A549 (cell line): Measurements from ENCODE around the gene COG8. TPM values are rescaled to one million over a fixed set of nuclear protein-coding genes. Genes with fewer than 3 reads are reported as not detected.

Source experiments
- ATAC-seq, 2 experiments: fragments of 200-7000 bp in 1 of 2; fragments of >200 bp in 1 of 2; cut with Nextera tagmentation in 1 of 2; cut with Tn5 transposase in 1 of 2; 3 replicates each; pipeline versions ENCODE4 v1.8.0 to v1.9.1; 2018 to 2020; ENCODE audit warnings: mild to moderate bottlenecking in 1 of 2, moderate library complexity in 1 of 2
- CTCF ChIA-PET: fragments of 300-600 bp; sonication (Branson Sonifier 250); formaldehyde crosslinking; extraction: SDS; loops from one replicate; lab custom pipeline; 2021; ENCODE audit warnings: antibody characterized with exemption, inconsistent platforms; lab: Yijun Ruan, JAX
- POLR2A ChIA-PET: fragments of 350-600 bp; formaldehyde crosslinking; extraction: SDS; loops from one replicate; lab custom pipeline; 2021; ENCODE audit warnings: antibody characterized with exemption, inconsistent platforms; lab: Yijun Ruan, JAX
- DNase-seq, 2 experiments: peaks; one replicate each; pipeline versions ENCODE4 v3.0.0 to v3.0.0-alpha.2; 2011 to 2016; ENCODE audit warnings: low read depth in 1 of 2, low spot score in 1 of 2
- FAIRE-seq: peaks from 2 replicates; lab custom pipeline; 2011; peaks lifted over from hg19 to GRCh38; lab: Jason Lieb, UNC
- H3K27ac ChIP-seq, 2 experiments: fragments of >200 bp; sonication (Bioruptor Twin); formaldehyde crosslinking; 3 replicates each; pipeline ENCODE4 v1.5.1; 2016 to 2017
- H3K4me1 ChIP-seq: fragments of >200 bp; sonication (Bioruptor Twin); formaldehyde crosslinking; 3 replicates; pipeline ENCODE4 v1.6.1; 2016
- H3K4me2 ChIP-seq: fragments of >200 bp; sonication (Bioruptor Twin); formaldehyde crosslinking; 3 replicates; pipeline ENCODE4 v1.6.1; 2016
- H3K4me3 ChIP-seq: fragments of >200 bp; sonication (Bioruptor Twin); formaldehyde crosslinking; 3 replicates; pipeline ENCODE4 v1.5.1; 2016
- H3K9me3 ChIP-seq: fragments of >200 bp; sonication (Bioruptor Twin); formaldehyde crosslinking; 3 replicates; pipeline ENCODE4 v1.6.1; 2016
- CBX2 ChIP-seq: fragments of 200-600 bp; sonication (generic); IDR thresholded peaks from 2 replicates; pipeline ENCODE4 v1.6.1; 2016; ENCODE audit warnings: low read depth, mild to moderate bottlenecking, borderline replicate concordance
- CBX8 ChIP-seq: fragments of 200-600 bp; sonication (generic); IDR thresholded peaks from 2 replicates; pipeline ENCODE4 v1.6.1; 2016
- CHD2 ChIP-seq: fragments of 150-350 bp; IDR thresholded peaks from 2 replicates; pipeline ENCODE4 v1.6.1; 2014; ENCODE audit warnings: low read length; ENCODE audit not compliant: partially characterized antibody
- EHF ChIP-seq: fragments of 250-450 bp; sonication (Bioruptor Pico); IDR thresholded peaks from 2 replicates; pipeline ENCODE4 v1.5.0; 2020; ENCODE audit warnings: mild to moderate bottlenecking
- EP300 ChIP-seq, 2 experiments: fragments of >200 bp; sonication (Bioruptor Twin); formaldehyde crosslinking; IDR thresholded peaks; 2 replicates in 1 of 2; 3 replicates in 1 of 2; pipeline ENCODE4 v1.6.1; 2016 to 2017
- FOXS1 ChIP-seq: fragments of 250-450 bp; sonication (Bioruptor Pico); IDR thresholded peaks from 2 replicates; pipeline ENCODE4 v1.5.0; 2020; ENCODE audit warnings: mild to moderate bottlenecking, moderate library complexity
- HEYL ChIP-seq: fragments of 250-450 bp; sonication (Bioruptor Pico); IDR thresholded peaks from 2 replicates; pipeline ENCODE4 v1.8.0; 2021; ENCODE audit warnings: mild to moderate bottlenecking, moderate library complexity
- HOXB13 ChIP-seq: fragments of 250-450 bp; sonication (Bioruptor Pico); IDR thresholded peaks from 2 replicates; pipeline ENCODE4 v1.5.0; 2020; ENCODE audit warnings: low read depth, mild to moderate bottlenecking, moderate library complexity
- JUN ChIP-seq, 2 experiments: fragments of >200 bp; sonication (Bioruptor Twin); formaldehyde crosslinking; IDR thresholded peaks; 2 replicates in 1 of 2; 3 replicates in 1 of 2; pipeline ENCODE4 v1.6.1; 2016 to 2017
- KDM5A ChIP-seq: fragments of 200-600 bp; sonication (generic); IDR thresholded peaks from 2 replicates; pipeline ENCODE4 v1.6.1; 2016; ENCODE audit warnings: antibody characterized with exemption, mild to moderate bottlenecking
- MYC ChIP-seq: IDR thresholded peaks from 2 replicates; pipeline ENCODE4 v1.6.1; 2012; ENCODE audit warnings: mild to moderate bottlenecking, inconsistent platforms, low read length, improper control_type of control experiment, borderline replicate concordance
- NPAS2 ChIP-seq: fragments of 250-450 bp; sonication (Bioruptor Pico); IDR thresholded peaks from 2 replicates; pipeline ENCODE4 v1.8.0; 2022; ENCODE audit warnings: mild to moderate bottlenecking, moderate library complexity, borderline replicate concordance
- PHF8 ChIP-seq: fragments of 200-600 bp; sonication (generic); IDR thresholded peaks from 2 replicates; pipeline ENCODE4 v1.6.1; 2016; ENCODE audit warnings: low read depth, mild to moderate bottlenecking, antibody characterized with exemption, moderate library complexity, borderline replicate concordance
- POLR2A ChIP-seq: IDR thresholded peaks from 2 replicates; pipeline ENCODE4 v1.6.1; 2012; ENCODE audit warnings: mild to moderate bottlenecking, low read length
- POLR2AphosphoS2 ChIP-seq: conservative IDR thresholded peaks from 2 replicates; pipeline ENCODE4 v1.6.1; 2012; ENCODE audit warnings: low read length, improper control_type of control experiment, inconsistent platforms
- RAD21 ChIP-seq, 2 experiments: fragments of >200 bp in 1 of 2; sonication (Bioruptor Twin) in 1 of 2; formaldehyde crosslinking in 1 of 2; IDR thresholded peaks in 1 of 2; conservative IDR thresholded peaks in 1 of 2; 2 replicates in 1 of 2; 3 replicates in 1 of 2; pipeline ENCODE4 v1.6.1; 2012 to 2018; ENCODE audit warnings: inconsistent platforms in 1 of 2
- RCOR1 ChIP-seq: fragments of 150-350 bp; IDR thresholded peaks from 2 replicates; pipeline ENCODE4 v1.6.1; 2014; ENCODE audit warnings: antibody characterized with exemption, low read length, low read depth
- SMC3 ChIP-seq: fragments of >200 bp; sonication (Bioruptor Twin); formaldehyde crosslinking; IDR thresholded peaks from 3 replicates; pipeline ENCODE4 v1.6.1; 2018; ENCODE audit warnings: inconsistent platforms
- TFCP2L1 ChIP-seq: fragments of 250-450 bp; sonication (Bioruptor Pico); IDR thresholded peaks from 2 replicates; pipeline ENCODE4 v1.5.0; 2021; ENCODE audit warnings: mild to moderate bottlenecking
- TP53 ChIP-seq: fragments of 250-450 bp; sonication (Bioruptor Pico); IDR thresholded peaks from 2 replicates; pipeline ENCODE4 v1.5.0; 2021; ENCODE audit warnings: mild to moderate bottlenecking, moderate library complexity
- WGBS: methylation state at CpG from one replicate; pipeline ENCODE4 v1.1.6; 2017; ENCODE audit errors: missing lambda C conversion rate; 5-methylcytosine and 5-hydroxymethylcytosine counted together
- polyA plus RNA-seq, 4 experiments: library from polyadenylated mRNA; depleted of rRNA in 3 of 4; stranded (reverse); fragments of >200 nt; fragmentation: RNase III in 1 of 4; extraction: RNeasy Plus Mini Kit Qiagen cat#74134 plus additional on column Dnase treatment in 1 of 4; gene quantifications; 2 replicates in 3 of 4; 3 replicates in 1 of 4; pipeline ENCODE4 v1.2.3, GENCODE V29; 2011 to 2017
- TF ChIP-seq, protein P1 (sequence below): fragments of 250-450 bp; sonication (Bioruptor Pico); IDR thresholded peaks from 2 replicates; pipeline ENCODE4 v1.5.0; 2020; ENCODE audit warnings: low read depth, mild to moderate bottlenecking, moderate library complexity
- TF ChIP-seq, protein P2 (sequence below): fragments of 250-450 bp; sonication (Bioruptor Pico); IDR thresholded peaks from 2 replicates; pipeline ENCODE4 v1.5.0; 2021; ENCODE audit warnings: mild to moderate bottlenecking, moderate library complexity, borderline replicate concordance
- TF ChIP-seq, protein P3 (sequence below): fragments of >200 bp; sonication (Bioruptor Twin); formaldehyde crosslinking; IDR thresholded peaks from 3 replicates; pipeline ENCODE4 v1.5.1; 2016
- TF ChIP-seq, protein P4 (sequence below): IDR thresholded peaks from 2 replicates; pipeline ENCODE4 v1.6.1; 2012; ENCODE audit warnings: low read depth, borderline replicate concordance
- TF ChIP-seq, protein P5 (sequence below): fragments of >200 bp; sonication (Bioruptor Twin); formaldehyde crosslinking; IDR thresholded peaks from 2 replicates; pipeline ENCODE4 v1.6.1; 2016
- TF ChIP-seq, protein P6 (sequence below): IDR thresholded peaks from 2 replicates; pipeline ENCODE4 v1.6.1; 2012
- TF ChIP-seq, protein P7 (sequence below): IDR thresholded peaks from 2 replicates; pipeline ENCODE4 v1.6.1; 2012

The COG8 gene
- polyA plus RNA-seq, 2 of the 4 experiments (the other 2 are of a cell fraction) = 21.4 to 24.3 TPM

DNA sequence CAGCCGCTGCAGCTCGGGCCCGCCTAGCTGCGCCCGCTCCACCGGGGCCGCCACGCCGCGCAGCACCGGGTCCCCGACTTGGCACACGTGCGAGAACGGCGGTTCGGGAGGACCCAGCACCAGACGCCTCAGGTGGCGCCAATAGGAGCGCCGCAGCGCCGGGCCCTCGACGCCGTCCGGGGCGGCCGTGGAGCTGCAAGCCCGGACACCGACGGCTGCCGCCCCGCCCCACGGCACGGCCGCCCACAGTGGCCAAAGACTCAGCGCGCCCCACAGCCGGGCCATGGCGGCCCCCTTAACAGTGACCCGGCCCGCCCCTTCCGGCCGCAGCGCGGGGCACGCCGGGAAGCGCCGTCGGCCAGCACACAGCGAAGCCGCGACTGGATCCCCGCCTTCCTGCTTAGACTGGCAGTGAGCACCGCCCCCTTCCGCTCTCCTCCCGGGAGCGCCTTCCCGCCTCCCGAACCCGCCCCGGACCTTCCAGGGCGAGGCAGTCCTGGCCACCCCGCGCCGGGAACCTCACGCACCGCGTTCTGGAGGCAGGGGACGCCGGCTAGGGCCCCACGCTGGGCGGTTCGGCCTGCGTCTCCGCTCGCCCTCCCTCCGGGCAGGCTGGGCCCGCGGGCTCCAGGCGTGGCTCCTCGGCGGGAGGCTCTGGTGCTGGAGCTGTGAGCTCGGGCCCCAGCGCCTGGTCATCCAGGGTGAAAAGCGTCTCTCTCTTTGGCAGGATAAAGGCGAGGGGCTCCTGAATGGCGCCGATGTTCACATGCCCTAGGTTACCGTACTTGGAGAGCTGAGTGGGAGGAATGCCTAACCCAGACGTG is 8.9 kb downstream of the COG8 start, which contains the start of gene PDF (continued):
- TF ChIP-seq, protein P1, sequence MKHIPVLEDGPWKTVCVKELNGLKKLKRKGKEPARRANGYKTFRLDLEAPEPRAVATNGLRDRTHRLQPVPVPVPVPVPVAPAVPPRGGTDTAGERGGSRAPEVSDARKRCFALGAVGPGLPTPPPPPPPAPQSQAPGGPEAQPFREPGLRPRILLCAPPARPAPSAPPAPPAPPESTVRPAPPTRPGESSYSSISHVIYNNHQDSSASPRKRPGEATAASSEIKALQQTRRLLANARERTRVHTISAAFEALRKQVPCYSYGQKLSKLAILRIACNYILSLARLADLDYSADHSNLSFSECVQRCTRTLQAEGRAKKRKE (CRISPR knock-in tag) = no peak
- TF ChIP-seq, protein P2, sequence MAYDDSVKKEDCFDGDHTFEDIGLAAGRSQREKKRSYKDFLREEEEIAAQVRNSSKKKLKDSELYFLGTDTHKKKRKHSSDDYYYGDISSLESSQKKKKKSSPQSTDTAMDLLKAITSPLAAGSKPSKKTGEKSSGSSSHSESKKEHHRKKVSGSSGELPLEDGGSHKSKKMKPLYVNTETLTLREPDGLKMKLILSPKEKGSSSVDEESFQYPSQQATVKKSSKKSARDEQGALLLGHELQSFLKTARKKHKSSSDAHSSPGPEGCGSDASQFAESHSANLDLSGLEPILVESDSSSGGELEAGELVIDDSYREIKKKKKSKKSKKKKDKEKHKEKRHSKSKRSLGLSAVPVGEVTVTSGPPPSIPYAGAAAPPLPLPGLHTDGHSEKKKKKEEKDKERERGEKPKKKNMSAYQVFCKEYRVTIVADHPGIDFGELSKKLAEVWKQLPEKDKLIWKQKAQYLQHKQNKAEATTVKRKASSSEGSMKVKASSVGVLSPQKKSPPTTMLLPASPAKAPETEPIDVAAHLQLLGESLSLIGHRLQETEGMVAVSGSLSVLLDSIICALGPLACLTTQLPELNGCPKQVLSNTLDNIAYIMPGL = no peak
- TF ChIP-seq, protein P3, sequence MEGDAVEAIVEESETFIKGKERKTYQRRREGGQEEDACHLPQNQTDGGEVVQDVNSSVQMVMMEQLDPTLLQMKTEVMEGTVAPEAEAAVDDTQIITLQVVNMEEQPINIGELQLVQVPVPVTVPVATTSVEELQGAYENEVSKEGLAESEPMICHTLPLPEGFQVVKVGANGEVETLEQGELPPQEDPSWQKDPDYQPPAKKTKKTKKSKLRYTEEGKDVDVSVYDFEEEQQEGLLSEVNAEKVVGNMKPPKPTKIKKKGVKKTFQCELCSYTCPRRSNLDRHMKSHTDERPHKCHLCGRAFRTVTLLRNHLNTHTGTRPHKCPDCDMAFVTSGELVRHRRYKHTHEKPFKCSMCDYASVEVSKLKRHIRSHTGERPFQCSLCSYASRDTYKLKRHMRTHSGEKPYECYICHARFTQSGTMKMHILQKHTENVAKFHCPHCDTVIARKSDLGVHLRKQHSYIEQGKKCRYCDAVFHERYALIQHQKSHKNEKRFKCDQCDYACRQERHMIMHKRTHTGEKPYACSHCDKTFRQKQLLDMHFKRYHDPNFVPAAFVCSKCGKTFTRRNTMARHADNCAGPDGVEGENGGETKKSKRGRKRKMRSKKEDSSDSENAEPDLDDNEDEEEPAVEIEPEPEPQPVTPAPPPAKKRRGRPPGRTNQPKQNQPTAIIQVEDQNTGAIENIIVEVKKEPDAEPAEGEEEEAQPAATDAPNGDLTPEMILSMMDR = no peak
- TF ChIP-seq, protein P4, sequence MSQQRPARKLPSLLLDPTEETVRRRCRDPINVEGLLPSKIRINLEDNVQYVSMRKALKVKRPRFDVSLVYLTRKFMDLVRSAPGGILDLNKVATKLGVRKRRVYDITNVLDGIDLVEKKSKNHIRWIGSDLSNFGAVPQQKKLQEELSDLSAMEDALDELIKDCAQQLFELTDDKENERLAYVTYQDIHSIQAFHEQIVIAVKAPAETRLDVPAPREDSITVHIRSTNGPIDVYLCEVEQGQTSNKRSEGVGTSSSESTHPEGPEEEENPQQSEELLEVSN = peak; percentile 93
- TF ChIP-seq RCOR1 (no peak), SMC3 (no peak), KDM5A (no peak; the same call in 1 of the 2 replicates), CBX2 (no peak), POLR2A (peak; percentile 87; the same call in 1 of the 2 replicates), CBX8 (no peak), NPAS2 (CRISPR knock-in tag) (peak; percentile 69; the same call in 1 of the 2 replicates), FOXS1 (CRISPR knock-in tag) (no peak), TP53 (CRISPR knock-in tag) (0 out of 2 replicates have a peak, but pooled peaks have one; percentile 57), HOXB13 (CRISPR knock-in tag) (no peak), RAD21 (conservative IDR thresholded peaks at IDR 0.05 in 1 of 2, IDR thresholded peaks at IDR 0.05 in 1 of 2) (no peak), POLR2AphosphoS2 (0 out of 2 replicates have a peak, but pooled peaks have one; percentile 53)
- TF ChIP-seq, protein P5, sequence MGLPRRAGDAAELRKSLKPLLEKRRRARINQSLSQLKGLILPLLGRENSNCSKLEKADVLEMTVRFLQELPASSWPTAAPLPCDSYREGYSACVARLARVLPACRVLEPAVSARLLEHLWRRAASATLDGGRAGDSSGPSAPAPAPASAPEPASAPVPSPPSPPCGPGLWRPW = no peak
- TF ChIP-seq, protein P6, sequence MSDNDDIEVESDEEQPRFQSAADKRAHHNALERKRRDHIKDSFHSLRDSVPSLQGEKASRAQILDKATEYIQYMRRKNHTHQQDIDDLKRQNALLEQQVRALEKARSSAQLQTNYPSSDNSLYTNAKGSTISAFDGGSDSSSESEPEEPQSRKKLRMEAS = peak; percentile 85

DNA sequence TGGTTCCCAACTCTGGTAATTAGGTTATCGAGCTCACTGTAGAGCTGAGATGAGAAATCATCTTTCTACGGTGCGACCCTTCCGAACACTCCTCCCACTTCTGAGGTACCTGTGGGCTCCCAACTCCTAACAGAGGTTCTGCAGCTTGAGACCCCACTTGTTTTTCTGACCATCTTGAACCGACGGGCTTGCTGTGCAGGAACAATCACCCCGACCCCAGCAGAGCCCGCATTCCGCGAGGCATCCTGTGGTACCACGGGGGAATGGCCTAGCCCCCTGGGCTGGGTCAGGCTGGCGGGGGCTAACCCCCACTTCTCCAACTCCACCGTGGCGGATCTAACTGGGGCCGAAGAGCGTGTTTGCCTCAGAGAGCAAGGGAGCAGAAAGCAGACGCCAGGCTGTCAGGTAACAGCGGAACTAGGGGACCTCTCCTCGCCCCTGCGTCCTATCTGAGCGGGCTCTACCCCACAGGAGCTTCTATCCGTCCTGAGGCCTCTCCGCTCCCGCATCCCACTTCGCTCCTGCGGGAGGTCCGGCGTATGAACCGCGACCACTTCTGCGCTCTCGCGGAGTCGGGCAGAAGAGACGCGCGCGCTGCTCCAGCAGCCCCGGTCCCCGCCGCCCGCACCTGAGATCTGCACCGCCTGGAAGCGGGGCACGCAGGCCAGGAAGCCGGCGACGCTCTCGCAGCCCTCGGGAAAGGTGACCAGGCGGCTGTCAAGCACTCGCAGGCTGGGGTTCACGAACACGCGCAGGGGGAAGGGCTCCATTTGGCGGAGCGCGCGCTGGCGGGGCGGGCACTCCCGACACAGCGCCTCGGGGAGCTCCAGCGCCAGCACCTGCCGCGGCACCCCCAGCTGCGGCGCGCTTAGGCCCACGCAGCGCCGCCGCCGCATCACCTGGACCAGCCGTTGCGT is 9.7 kb downstream of the COG8 start:
- FAIRE-seq = no peak
- DNase-seq = no peak
- POLR2A ChIA-PET = interaction anchor here (0.5 to 1.8 kb wide), 3 partner anchors 11 to 191 kb away, joined by 4 to 7 read pairs (median 5); no protein-coding TSS in a partner anchor
- peak overlapping the region; percentile 76 for H3K4me3 ChIP-seq
- CTCF ChIA-PET = interaction anchor here (0.9 to 8.9 kb wide), 6 partner anchors 7 to 21 kb away, joined by 3 to 44 read pairs (median 3); partner anchors contain the start of genes COG8, NIP7, TMED6 and VPS4A
- peak; percentile 47 to 67 for ATAC-seq
- no peaks in the 10 kb centered on the region for H3K9me3 ChIP-seq
- peak overlapping the region; percentile 86 to 94 for H3K27ac ChIP-seq
- H3K4me1 ChIP-seq = peaks cover 39% of the 10 kb centered on the region
- H3K4me2 ChIP-seq = peak overlapping the region; percentile 99
- 10% methylated on average over 32 of the region's 77 CpGs for WGBS
- TF ChIP-seq HOXB13 (CRISPR knock-in tag) (0 out of 2 replicates have a peak, but pooled peaks have one; percentile 25), TFCP2L1 (CRISPR knock-in tag) (peak; percentile 36; the same call in 1 of the 2 replicates), MYC (no peak), EP300 (IDR thresholded peaks at IDR 0.05) (no peak), JUN (IDR thresholded peaks at IDR 0.05) (no peak), EHF (no peak), PHF8 (peak; percentile 46; the same call in 1 of the 2 replicates), POLR2A (no peak), HEYL (CRISPR knock-in tag) (no peak), CHD2 (no peak), KDM5A (peak; percentile 42; the same call in 1 of the 2 replicates), POLR2AphosphoS2 (peak; percentile 11; the same call in 1 of the 2 replicates), CBX8 (no peak)
- TF ChIP-seq, protein P5 = no peak
- TF ChIP-seq, protein P7, sequence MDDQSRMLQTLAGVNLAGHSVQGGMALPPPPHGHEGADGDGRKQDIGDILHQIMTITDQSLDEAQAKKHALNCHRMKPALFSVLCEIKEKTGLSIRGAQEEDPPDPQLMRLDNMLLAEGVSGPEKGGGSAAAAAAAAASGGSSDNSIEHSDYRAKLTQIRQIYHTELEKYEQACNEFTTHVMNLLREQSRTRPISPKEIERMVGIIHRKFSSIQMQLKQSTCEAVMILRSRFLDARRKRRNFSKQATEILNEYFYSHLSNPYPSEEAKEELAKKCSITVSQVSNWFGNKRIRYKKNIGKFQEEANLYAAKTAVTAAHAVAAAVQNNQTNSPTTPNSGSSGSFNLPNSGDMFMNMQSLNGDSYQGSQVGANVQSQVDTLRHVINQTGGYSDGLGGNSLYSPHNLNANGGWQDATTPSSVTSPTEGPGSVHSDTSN = no peak
